ENCODE measurements around the gene BANF2. TPM values are rescaled to one million over a fixed set of nuclear protein-coding genes. Genes with fewer than 3 reads are reported as not detected.

BANF2 gene
- total and polyA plus RNA-seq, 2 of the 13 experiments (the other 11 are each of a cell fraction or from before 2014, with no cell fraction given) = 0.35 TPM; not detected in 1

DNA sequence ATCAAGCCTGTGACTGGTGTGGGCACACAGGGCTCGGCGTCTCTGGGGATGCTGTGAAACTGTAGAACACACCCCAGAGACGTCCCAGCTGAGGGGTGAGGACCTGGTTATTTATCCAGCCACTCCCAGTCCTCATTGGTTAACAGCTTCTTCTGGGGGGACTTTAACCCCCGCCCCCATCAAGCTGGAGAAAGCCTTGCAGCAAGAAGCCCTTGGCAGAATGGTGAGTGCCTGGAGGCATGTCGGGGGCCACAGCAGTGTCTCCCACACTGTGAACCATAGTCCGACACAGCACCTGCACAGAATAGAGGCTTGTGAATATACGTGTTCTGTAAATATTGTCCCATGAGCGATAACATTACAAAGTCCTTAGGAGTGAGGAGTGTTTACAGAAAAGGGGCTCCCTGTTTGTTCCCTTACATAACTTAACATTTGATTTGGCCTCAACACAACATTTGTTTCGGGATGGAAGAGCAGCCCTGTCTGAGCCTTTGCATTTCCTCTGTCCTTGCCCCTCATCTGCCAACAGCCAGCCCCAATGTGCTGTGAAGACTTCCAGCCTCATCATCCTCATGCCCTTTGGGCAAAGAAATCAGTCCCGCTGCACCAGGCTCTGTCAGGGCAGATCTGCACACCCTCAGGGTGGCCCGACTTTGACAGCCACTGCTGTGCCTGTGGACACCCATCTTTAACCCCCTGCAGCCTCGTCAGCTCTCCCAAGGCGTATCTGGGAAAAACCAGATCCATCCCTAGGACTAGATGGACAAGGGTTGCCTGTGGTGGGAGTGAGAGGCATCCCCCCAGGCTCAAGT is 15.5 kb upstream of the BANF2 start (continued):
- peak; percentile 80 for TF ChIP-seq BHLHE40 (IDR thresholded peaks at IDR 0.05; ENCODE audit: low read length)
- TF ChIP-seq IRX3 (CRISPR knock-in tag; IDR thresholded peaks at IDR 0.05; ENCODE audit: borderline replicate concordance, low read depth) = peak; percentile 72
- TF ChIP-seq TOE1 (CRISPR knock-in tag; IDR thresholded peaks at IDR 0.05) = 0 out of 2 replicates have a peak, but pooled peaks have one; percentile 26
- TF ChIP-seq ZNF720 (CRISPR knock-in tag; IDR thresholded peaks at IDR 0.05) = 0 out of 2 replicates have a peak, but pooled peaks have one; percentile 18
- TF ChIP-seq RNF2 (conservative IDR thresholded peaks at IDR 0.05; ENCODE audit: low read depth) = no peak; the same call in 1 of the 2 replicates
- peak; percentile 78 for TF ChIP-seq MEIS1 (CRISPR knock-in tag; IDR thresholded peaks at IDR 0.05; ENCODE audit: borderline replicate concordance)
- no peak for TF ChIP-seq NFE2L1 (CRISPR knock-in tag; IDR thresholded peaks at IDR 0.05; ENCODE audit: borderline replicate concordance)
- TF ChIP-seq ZSCAN21 (CRISPR knock-in tag; IDR thresholded peaks at IDR 0.05; ENCODE audit: borderline replicate concordance) = peak; percentile 97
- peak; percentile 91 for TF ChIP-seq ZNF557 (CRISPR knock-in tag; IDR thresholded peaks at IDR 0.05)
- peak; percentile 99 for TF ChIP-seq SOX5 (CRISPR knock-in tag; IDR thresholded peaks at IDR 0.05; ENCODE audit: borderline replicate concordance)
- TF ChIP-seq, protein P1, sequence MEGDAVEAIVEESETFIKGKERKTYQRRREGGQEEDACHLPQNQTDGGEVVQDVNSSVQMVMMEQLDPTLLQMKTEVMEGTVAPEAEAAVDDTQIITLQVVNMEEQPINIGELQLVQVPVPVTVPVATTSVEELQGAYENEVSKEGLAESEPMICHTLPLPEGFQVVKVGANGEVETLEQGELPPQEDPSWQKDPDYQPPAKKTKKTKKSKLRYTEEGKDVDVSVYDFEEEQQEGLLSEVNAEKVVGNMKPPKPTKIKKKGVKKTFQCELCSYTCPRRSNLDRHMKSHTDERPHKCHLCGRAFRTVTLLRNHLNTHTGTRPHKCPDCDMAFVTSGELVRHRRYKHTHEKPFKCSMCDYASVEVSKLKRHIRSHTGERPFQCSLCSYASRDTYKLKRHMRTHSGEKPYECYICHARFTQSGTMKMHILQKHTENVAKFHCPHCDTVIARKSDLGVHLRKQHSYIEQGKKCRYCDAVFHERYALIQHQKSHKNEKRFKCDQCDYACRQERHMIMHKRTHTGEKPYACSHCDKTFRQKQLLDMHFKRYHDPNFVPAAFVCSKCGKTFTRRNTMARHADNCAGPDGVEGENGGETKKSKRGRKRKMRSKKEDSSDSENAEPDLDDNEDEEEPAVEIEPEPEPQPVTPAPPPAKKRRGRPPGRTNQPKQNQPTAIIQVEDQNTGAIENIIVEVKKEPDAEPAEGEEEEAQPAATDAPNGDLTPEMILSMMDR (CRISPR knock-in tag; IDR thresholded peaks at IDR 0.05) = no peak
- peak; percentile 100 for TF ChIP-seq SMAD3 (CRISPR knock-in tag; IDR thresholded peaks at IDR 0.05)
- TF ChIP-seq, protein P2, sequence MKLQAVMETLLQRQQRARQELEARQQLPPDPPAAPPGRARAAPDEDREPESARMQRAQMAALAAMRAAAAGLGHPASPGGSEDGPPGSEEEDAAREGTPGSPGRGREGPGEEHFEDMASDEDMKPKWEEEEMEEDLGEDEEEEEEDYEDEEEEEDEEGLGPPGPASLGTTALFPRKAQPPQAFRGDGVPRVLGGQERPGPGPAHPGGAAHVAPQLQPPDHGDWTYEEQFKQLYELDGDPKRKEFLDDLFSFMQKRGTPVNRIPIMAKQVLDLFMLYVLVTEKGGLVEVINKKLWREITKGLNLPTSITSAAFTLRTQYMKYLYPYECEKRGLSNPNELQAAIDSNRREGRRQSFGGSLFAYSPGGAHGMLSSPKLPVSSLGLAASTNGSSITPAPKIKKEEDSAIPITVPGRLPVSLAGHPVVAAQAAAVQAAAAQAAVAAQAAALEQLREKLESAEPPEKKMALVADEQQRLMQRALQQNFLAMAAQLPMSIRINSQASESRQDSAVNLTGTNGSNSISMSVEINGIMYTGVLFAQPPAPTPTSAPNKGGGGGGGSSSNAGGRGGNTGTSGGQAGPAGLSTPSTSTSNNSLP (IDR thresholded peaks at IDR 0.05; ENCODE audit: low read depth, low read length) = peak; percentile 89
- TF ChIP-seq, protein P3, sequence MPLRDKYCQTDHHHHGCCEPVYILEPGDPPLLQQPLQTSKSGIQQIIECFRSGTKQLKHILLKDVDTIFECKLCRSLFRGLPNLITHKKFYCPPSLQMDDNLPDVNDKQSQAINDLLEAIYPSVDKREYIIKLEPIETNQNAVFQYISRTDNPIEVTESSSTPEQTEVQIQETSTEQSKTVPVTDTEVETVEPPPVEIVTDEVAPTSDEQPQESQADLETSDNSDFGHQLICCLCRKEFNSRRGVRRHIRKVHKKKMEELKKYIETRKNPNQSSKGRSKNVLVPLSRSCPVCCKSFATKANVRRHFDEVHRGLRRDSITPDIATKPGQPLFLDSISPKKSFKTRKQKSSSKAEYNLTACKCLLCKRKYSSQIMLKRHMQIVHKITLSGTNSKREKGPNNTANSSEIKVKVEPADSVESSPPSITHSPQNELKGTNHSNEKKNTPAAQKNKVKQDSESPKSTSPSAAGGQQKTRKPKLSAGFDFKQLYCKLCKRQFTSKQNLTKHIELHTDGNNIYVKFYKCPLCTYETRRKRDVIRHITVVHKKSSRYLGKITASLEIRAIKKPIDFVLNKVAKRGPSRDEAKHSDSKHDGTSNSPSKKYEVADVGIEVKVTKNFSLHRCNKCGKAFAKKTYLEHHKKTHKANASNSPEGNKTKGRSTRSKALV (CRISPR knock-in tag; IDR thresholded peaks at IDR 0.05) = peak; percentile 79; the same call in 1 of the 2 replicates
- peak; percentile 94 for TF ChIP-seq TOPORS (CRISPR knock-in tag; IDR thresholded peaks at IDR 0.05)
- no peak for TF ChIP-seq ZNF354B (CRISPR knock-in tag; IDR thresholded peaks at IDR 0.05)
- peak; percentile 96 for TF ChIP-seq HHEX (CRISPR knock-in tag; IDR thresholded peaks at IDR 0.05)
- peak; percentile 64 for TF ChIP-seq ZFX (CRISPR knock-in tag; IDR thresholded peaks at IDR 0.05; ENCODE audit: low read depth)
- TF ChIP-seq TBL1XR1 (IDR thresholded peaks at IDR 0.05; ENCODE audit: borderline replicate concordance, low read length, partially characterized antibody) = peak; percentile 95
- peak; percentile 61 for TF ChIP-seq ZNF777 (CRISPR knock-in tag; IDR thresholded peaks at IDR 0.05)
- peak; percentile 99 for TF ChIP-seq PRMT3 (CRISPR knock-in tag; IDR thresholded peaks at IDR 0.05; ENCODE audit: borderline replicate concordance, low read depth)
- no peak for TF ChIP-seq U2AF2 (IDR thresholded peaks at IDR 0.05; ENCODE audit: low read depth, low read length)

All from HepG2 (cell line).